KOPT-K1 (cell line): ENCODE data around the gene SLC9A6.
"Not testable (repeated sequence)": the region's sequence is repeated elsewhere in the genome, so short reads cannot be mapped to it uniquely, and the experiment has no call there.

Experiments used
- H3K27ac ChIP-seq: fragments of 200-600 bp; sonication (generic); 2 replicates; pipeline ENCODE4 v1.5.1; 2016; ENCODE audit warnings: antibody characterized with exemption, mild to moderate bottlenecking, low read depth, low read length; ENCODE audit not compliant: poor library complexity, severe bottlenecking
- H3K36me3 ChIP-seq: fragments of 200-600 bp; sonication (generic); 2 replicates; pipeline ENCODE4 v1.5.1; 2017; ENCODE audit warnings: antibody characterized with exemption, mild to moderate bottlenecking, low read length, moderate library complexity; ENCODE audit not compliant: insufficient read depth
- H3K9me3 ChIP-seq: fragments of 200-600 bp; sonication (generic); 2 replicates; pipeline ENCODE4 v1.5.1; 2017; ENCODE audit warnings: antibody characterized with exemption, low read length, mild to moderate bottlenecking; ENCODE audit not compliant: insufficient read depth, poor library complexity, severe bottlenecking

The SLC9A6 gene

DNA sequence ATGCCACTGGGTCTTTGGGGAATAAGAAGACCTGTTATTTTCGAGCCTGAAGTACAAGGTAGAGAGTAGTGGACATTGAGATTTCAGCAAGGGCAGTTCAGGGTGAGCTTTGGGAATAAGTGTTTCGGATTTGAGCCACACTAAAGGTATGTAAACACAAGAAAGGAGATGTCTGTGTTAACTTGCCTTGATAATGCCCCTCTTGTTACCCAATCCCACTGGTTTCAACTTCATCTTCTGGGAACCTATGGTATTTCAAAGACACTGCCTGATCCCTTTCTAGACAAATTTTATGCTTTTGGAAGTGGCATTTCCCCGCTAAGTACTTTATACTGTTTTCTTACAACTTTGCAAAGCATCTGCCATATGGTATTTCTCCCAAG lies 79.4 kb downstream of the SLC9A6 start:
- no peaks in the 10 kb centered on the region for H3K36me3 ChIP-seq
- H3K27ac ChIP-seq: no peak overlapping the region
- H3K9me3 ChIP-seq: no peaks in the 10 kb centered on the region

DNA sequence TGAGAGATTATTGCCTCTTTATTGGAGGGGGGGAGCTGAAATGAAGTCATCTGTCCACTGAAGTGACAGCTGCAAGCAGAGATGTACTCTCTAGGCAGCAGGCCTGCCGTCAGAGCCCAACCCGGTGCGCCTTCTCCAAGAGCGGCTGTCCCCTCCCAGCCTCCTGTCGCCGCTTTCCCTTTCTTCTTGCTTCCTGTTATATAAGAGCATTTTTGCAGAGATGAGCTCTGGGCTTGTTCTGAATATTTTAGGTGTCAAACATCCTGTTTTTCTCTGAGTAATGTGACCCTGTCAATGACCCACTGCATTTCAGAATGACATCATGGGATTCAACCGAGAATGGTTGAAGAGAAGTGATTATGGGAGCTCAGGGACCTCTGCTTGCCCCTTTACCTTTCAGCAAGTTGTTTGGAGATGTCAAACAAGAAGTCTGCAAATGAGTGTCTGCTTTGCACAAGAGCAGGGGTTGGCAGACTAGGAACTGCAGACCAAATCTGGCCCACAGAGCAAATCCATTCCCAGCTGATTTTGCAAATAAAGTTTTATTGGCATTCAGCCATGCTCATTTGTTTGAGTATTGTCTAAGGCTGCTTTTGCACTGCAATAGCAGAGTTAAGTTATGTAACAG lies 79.9 kb downstream of the SLC9A6 start:
- Histone ChIP-seq H3K27ac (no peak overlapping the region), H3K36me3 (no peaks in the 10 kb centered on the region), H3K9me3 (no peaks in the 10 kb centered on the region)

DNA sequence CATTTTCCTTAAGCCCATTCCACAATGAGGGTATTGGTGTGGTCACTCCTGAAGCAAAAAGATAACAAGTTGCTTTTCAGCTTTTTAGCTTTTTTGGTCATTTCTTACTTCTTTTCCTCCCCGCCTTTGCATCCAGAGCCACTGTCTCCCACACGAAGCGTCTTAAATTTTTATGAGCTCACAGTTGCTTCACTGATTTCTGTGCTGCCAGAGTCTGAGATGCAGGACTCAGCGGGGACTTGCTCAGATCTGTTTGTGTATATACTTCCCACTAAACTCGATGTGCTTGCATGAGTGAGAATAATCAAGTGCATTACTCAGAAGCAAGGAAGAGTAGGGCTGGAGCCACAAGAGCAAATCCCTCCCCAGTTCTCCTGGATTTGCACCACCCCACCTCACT lies 81.9 kb downstream of the SLC9A6 start:
- no peaks in the 10 kb centered on the region for H3K36me3 ChIP-seq
- H3K27ac ChIP-seq: no peak overlapping the region
- H3K9me3 ChIP-seq: no peaks in the 10 kb centered on the region

DNA sequence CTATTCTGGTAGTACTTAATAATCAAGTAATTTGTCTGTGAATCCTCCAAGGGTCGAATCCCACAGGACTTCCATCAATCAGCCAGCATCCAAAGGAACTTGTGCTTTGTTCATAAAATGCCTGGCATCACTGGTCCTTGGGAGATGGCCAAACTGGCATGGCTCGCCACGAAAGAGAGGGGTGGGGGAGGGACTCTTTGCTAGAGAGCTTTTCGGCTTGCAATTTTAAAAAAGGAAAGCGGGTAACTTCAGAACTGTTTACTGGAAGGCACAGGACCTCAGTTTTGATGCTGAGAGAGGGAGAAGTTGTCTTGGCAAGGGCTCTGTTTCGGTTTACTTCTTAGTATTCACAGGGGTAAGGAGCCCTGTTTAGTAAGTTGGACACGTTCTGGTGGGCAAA lies 82.7 kb downstream of the SLC9A6 start:
- no peak overlapping the region for H3K27ac ChIP-seq
- H3K9me3 ChIP-seq: no peaks in the 10 kb centered on the region
- no peaks in the 10 kb centered on the region for H3K36me3 ChIP-seq

DNA sequence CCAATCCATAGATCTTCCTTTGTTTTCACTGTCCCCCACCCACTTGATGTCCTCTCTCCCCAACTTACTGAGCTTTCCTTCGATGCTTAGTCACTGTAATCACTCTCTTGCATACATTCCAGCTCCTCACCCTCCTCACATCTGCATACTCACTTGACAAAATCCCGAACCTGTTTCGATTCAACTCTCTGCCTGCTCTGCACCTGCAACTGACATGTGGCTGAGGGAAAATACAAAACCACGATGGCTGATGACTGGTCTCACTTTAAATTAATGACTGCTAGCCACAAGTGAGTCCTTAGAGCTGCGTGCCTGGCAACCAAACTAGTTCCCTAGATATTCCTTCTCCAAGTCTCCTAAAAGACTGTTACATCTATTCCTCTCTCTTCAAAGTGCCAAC lies 91.7 kb downstream of the SLC9A6 start:
- Histone ChIP-seq H3K9me3 (no peaks in the 10 kb centered on the region), H3K27ac (no peak overlapping the region), H3K36me3 (no peaks in the 10 kb centered on the region)

DNA sequence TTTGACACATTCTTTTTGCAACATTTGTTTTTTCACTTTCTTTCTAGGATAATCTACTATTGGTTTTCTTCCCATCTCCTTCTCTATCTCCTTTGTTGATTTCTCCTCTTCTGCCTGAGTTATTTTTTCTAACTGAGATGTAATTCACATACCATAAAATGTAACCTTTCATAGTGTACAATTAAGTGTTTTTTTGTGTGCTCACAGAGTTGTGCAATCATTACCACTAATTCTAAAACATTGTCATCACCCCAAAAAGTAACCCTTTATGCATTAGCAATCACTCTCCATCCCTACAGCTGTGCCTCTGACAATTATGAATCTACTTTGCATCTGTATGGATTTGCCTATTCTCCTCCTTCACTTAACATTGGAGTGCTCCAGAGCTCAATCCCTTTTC lies 95.5 kb downstream of the SLC9A6 start:
- Histone ChIP-seq H3K36me3 (no peaks in the 10 kb centered on the region), H3K27ac (no peak overlapping the region), H3K9me3 (no peaks in the 10 kb centered on the region)

DNA sequence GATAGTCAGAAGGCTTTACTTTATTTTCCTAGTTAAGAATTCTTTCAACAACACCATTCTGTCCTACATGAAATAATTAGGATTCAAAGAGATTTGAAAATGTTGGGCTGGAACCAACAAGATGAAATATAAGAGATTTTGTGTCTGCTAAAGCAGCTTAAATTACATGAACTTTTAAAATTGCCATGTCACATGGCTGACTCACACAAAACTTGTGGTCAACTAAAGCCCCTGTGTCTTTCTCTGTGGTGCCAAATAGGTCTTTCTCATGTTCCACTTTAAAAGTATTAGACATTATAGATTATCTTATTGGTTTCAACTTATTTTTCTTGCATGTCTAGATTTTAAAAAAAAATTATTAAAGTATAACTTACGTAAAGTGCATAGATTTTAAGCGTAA lies 101.3 kb downstream of the SLC9A6 start:
- Histone ChIP-seq H3K27ac (no peak overlapping the region), H3K9me3 (no peaks in the 10 kb centered on the region), H3K36me3 (no peaks in the 10 kb centered on the region)

DNA sequence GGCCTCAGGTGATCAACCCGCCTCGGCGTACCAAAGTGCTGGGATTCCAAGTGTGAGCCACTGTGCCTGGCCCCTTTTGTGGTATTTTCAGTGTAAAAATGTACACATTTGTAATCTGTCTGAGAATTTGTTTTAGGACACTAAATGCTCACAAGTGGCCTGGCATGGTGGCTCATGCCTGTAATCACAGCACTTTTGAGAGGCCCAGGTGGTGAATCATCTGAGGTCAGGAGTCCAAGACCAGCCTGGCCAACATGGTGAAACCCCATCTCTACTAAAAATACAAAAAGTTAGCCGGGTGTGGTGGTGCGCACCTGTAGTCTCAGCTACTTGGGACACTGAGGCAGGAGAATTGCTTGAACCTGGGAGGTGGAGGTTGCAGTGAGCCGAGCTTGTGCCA lies 106.7 kb downstream of the SLC9A6 start:
- not testable (repeated sequence) for H3K9me3 ChIP-seq, H3K36me3 ChIP-seq, H3K27ac ChIP-seq

DNA sequence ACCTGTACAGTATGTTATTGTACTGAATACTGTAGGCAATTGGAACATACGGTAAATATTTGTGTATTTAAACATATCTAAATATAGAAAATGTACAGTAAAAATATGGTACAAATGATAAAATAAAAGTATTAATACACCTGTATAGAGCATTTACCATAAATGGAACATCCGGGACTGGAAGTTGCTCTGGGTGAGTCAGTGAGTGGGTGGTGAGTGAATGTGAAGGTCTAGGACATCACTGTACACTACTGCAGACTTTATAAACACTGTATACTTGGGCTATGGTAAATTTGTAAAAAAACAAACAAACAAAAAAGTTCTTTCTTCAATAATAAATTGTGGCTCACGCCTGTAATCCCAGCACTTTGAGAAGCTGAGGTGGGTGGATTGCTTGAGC lies 109.7 kb downstream of the SLC9A6 start:
- Histone ChIP-seq H3K27ac (no peak overlapping the region), H3K9me3 (no peaks in the 10 kb centered on the region), H3K36me3 (peaks cover 7% of the 10 kb centered on the region; the same call in 1 of the 2 replicates)
